NCI-H748 (cell line): Measurements from ENCODE around the gene HHIPL1.

Experiments used
- DNase-seq: peaks from one replicate; lab custom pipeline; 2025; ENCODE audit not compliant: unreplicated experiment; lab: John Stamatoyannopoulos, UW

The HHIPL1 gene

GRCh38 chr14:99644723-99645544, at the start of gene HHIPL1:
HHIPL1 (plus strand) TSS chr14:99645129; CDS start chr14:99645208, 79 bp downstream.
- DNase-seq: no peak

- no peak for DNase-seq
Measured at GRCh38 chr14:99595524-99595923, 49.4 kb upstream of the HHIPL1 start.

DNA sequence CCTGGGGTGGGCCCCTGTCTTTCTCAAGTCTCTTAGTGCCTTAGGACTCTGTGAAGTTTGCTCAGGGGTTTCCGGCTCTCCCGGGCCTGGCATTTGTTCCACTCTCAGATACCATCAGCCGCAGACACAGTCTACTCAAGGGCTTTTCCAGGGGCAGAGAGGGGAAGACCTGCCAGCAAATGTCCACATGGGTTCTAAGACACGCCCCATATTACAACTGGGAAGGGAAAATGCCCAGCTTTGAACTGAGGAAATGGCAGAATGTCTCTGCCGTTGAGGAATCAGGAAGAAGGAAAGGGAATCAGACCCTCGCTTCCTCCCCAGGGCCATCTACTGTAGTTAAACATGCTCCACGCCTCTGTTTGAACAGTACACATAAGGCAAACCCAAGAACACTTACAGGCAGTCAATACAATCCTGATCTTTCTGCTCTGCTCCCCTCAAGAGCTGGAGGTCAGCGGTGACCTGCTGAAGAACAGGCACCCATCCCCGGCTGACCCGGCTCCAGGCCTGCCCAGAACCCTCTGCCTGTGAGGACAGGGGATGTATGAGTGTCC, 48.8 kb upstream of the HHIPL1 start:
- no peak for DNase-seq

GRCh38 chr14:99596772-99597171, 48.2 kb upstream of the HHIPL1 start:
- DNase-seq: no peak

DNA sequence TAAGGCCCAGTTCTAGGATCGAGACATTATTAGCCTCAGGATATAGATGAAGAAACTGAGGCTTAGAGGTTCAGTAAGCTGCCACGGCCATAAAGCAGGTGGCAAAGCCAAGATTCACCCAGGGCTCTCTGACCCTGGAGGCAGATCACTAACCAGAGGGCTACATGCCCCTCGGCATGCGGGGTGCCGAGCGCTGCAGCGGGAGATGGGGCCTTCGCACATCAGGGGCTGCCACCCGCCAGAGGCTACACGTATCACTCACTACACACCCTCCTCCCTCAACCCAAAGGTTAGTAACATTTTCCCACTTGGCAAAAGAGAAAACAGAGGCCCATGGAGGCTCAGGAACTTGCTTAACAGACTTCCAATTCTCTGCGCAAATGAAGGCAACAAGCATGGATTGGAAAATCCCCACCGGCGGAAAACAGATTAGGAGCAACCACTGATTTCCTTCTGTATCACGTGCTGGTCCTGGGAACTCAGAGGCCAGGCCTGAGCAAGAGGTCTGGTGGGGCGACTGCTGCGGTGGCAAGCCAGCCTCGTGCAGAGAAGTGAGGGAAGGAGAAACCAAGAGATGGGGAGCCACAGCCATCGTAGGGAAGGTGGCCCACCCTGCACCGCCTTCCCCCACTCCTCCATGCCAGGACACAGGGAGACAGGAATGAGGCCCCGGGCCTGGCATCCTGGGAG, 46.9 kb upstream of the HHIPL1 start:
- no peak for DNase-seq

DNA sequence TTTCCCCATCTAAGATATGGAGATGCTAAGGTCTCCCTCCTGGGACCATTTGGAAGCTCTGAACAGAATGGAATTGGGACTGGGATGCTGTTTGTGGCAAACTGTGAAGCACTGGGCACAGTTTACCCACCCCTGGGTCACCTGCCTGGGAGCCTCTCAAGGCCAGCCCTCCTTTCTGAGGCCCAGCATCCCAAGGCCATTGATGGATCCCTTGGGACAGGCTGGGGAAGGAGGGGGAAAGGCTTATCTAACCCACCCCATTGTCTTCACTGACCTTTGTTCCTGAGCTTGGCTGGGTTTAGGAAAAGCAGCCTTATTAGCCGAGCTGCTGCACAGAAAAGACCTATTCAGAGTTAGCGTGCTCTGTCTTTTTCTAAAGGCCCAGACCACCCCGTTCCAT, 46.2 kb upstream of the HHIPL1 start:
- no peak for DNase-seq

GRCh38 chr14:99599393-99599792, 45.5 kb upstream of the HHIPL1 start:
- DNase-seq: no peak

GRCh38 chr14:99600232-99600888, 44.6 kb upstream of the HHIPL1 start:
- no peak for DNase-seq

GRCh38 chr14:99601361-99601831, 43.5 kb upstream of the HHIPL1 start:
- no peak for DNase-seq

DNA sequence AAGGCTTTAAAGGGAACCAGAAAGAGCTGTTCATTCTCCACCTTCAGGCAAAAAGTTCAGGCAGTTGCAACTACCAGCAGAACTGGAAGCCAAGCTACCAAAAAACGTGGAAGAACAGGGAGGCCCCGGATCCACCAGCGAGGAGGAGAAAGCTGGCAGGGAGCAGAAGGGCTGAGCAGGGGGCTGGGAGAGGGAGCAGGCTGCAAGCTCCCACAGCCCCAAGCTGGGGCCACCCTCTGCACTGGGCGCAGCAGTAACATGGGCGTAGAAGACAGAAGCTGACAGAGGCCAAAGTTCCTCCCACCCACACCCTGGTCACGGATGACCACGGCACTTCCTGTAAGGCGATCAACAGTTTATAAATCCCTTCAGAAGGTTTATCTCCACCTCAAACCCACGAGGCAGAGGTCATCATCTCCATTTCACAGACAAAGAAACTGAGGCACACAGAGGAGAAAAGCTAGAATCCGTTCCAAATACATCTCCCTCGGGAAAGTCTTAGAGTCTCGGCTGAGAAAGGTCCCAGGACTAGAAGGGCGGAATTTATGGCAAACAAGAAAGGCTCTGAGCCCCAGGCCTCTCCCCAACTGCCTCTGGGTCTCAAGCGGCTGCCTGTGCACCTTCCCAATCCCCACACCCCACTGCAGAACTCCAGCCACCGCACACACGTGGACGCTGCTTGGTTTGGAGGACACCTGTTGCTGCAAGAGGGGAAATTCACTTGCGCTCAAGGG, 42.7 kb upstream of the HHIPL1 start:
- DNase-seq: peak; percentile 38

DNA sequence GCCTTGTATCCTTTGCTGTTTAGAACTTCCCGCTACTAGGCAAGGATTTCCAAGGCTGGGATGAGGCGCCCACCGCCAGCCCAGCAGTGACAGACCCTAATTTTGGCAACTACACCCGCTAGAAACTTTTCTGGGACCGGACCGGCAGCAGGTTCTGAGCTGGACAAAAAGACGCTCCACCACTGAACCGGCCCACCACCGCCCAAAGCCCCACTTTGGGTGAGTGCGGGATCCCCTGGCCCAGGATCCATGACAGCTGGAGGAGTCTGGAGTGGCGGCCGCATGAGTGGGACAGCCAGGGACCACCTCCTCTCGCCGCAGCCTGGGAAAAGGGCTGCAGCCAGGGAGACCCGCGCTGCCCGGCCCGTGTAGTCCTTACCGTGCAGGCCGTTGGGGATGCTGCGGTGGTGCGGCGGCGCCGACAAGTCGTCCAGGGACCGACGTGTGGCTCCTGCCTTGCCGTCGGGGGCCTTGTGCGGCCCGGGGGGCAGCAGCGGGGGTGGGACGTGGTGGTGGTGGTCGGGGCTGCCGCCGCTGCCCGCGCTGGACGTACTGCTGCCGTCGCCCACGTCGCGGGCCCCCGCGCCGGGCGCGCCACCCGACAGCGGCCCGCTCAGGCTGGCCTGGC, 42.0 kb upstream of the HHIPL1 start:
- DNase-seq: peak; percentile 33

- DNase-seq: peak; percentile 81
Measured at GRCh38 chr14:99603471-99604277, 41.3 kb upstream of the HHIPL1 start, which contains the start of gene CCDC85C. CCDC85C (minus strand) TSS chr14:99604207; CDS start chr14:99603959, 248 bp downstream.

DNA sequence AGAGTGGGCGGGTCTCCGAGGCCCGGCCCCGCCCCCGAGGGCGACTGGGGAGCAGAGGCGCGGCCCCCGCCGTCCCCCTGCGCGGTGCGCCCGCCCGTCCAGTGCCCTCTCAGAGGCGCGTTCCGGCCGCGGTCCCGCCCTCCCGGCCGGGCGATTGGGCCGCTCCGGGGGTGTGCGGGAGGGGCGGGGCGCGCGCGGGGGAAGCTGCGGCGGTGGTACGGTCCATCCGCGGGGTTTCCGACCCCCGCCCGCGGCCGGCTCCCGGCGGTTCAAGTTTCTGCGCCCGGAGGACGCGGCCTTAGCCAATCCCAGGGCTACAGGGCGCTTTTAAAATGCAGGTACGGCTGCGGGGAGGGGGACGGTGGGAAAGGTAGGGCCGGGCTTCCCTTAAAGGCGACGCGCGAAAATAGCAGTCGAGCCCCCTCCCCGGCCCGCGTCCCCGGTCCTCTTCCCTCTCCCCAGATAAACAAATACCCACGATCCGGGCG, 40.6 kb upstream of the HHIPL1 start:
- peak; percentile 99 for DNase-seq

DNA sequence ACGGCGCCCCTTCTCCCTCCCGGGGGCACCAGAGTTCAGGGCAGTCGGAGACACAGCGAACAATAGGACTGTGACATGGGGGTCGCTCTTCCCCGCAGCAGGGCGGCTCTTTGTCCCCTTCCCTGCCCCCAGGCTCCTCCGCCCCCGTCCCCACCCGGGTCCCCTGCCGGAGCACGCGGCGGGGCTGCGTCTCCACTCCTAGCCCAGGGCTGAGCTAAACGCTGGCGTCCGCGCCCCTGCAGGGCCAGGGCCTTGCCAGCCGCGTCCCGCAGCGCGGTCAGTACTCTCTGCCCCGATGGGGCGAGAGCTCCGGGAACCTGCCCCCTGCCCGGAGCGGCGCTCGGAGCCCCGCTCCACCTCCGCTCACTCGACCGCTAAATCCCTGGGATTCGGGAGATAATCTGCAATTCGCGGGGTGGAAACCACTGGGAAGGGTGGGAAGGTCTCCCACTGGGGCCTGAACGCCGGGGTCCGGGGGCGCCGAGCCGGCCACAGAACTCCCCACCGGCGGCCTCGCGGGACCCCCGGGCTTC, 40.1 kb upstream of the HHIPL1 start:
- DNase-seq: peak; percentile 84

DNA sequence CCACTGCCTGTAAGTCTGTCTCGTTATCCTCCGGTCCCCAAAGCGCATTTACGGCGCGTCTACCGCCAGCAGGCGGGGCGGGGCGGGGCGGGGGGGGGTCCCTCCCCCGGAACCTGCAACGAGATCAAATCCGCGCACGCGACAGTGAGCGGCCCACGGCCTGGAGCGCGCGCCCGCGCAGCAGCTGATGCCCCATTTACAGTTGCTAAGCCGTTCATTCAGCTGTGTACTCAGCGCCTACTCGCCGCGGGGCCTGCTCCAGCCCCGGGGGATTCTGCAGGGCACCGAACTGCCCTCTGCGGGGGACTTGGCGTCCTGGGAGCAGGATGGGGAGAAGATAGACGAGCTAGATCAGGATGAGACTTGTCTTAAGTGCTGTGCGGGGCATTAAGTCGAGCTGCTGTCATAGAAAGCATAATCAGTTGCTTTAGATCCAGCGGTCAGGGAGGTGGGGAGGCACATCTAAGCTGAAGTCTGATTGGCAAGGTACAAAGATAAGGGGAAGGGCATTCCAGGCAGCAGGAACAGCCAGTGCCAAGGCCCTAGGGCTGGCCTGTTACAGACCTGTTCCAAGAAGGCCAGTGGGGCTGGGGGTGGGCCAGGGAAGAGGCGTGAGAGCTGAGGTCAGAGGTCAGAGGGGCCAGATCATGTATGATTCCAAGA, 39.5 kb upstream of the HHIPL1 start:
- DNase-seq: peak; percentile 92

DNA sequence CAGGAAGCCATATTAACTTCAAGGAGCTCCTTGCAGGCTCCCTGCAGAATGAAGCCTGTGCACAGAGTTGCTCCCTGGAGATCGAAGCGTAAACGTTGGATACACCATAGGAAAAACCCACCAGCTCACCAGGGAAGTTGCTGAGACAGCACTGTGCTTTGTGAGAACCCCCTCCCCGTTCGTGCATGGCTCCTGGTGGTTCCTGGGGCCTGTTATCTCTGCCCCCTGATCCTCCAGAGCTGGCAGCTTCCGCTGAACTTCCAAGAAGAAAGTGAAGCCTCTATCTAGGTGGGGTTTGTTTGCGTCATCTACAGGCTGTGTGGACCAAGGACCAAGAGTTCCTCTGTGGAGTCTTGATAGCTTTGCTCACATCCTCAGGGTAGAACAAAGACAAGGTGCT, 38.6 kb upstream of the HHIPL1 start:
- DNase-seq: no peak

DNA sequence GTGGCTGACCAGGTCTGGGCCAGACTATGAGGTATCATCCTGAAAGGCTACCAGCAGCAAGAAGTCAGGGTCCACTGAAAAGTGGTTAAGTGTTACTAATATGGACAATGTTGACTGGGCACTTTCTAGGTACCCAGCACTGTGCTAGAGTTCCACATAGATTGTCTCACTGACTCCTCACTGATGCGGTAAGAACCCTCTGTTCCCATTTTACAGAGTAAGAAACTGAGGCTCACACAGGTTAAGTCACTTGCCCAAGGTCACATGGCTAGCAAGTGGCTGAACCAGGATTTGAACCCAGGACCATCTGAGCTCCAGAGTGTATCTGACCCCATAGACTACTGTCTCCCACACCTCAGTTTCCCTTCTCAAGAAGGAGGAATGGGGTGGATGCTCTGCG, 36.3 kb upstream of the HHIPL1 start:
- DNase-seq: no peak
